SH-SY5Y (cell line): Measurements from ENCODE around the gene NACC2.

ENCODE experiments used
- GATA2 ChIP-seq: IDR thresholded peaks from 2 replicates; pipeline ENCODE4 v1.6.1; 2011; ENCODE audit warnings: mild to moderate bottlenecking, low read depth, low read length
- GATA3 ChIP-seq: IDR thresholded peaks from 2 replicates; pipeline ENCODE4 v1.6.1; 2011; ENCODE audit warnings: low read depth, mild to moderate bottlenecking, low read length, moderate library complexity

DNA sequence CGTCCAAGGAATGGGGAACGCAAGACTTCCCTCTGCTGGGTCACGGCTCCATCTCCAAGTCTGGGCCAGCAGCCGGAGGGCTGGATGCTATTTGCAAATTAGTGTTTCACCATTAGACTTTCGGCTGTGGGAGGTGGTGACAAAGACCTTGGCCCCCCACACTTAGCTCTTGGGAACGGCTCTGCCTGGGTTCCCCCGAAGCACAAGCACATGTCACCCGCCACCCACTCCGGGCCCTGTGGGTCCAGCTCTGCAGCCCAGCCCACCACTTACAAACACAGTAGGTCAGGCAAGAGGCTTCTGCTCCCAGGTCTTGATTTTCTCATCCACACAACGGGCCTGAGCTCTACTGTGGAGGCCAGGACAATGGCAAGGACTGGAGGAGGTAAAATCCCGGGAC, 49.4 kb upstream of the NACC2 start:
- TF ChIP-seq GATA2 (no peak), GATA3 (no peak)
